SK-N-SH (cell line): Measurements from ENCODE around the gene PPM1N. TPM values are rescaled to one million over a fixed set of nuclear protein-coding genes. Genes with fewer than 3 reads are reported as not detected.

ENCODE experiments used
- CTCF ChIA-PET: fragments of 300-600, 350-600 bp; formaldehyde crosslinking; extraction: SDS; loops from one replicate; lab custom pipeline; 2021; lab: Yijun Ruan, JAX
- POLR2A ChIA-PET: fragments of 350-600 bp; sonication (Branson Sonifier 250); formaldehyde crosslinking; extraction: SDS; loops from one replicate; lab custom pipeline; 2020; ENCODE audit warnings: antibody characterized with exemption, inconsistent platforms; lab: Yijun Ruan, JAX
- DNase-seq: peaks from one replicate; pipeline ENCODE4 v3.0.0; 2012
- H2AFZ ChIP-seq: fragments of 200-600 bp; sonication (generic); 2 replicates; pipeline ENCODE4 v1.8.1; 2016; ENCODE audit warnings: antibody characterized with exemption, mild to moderate bottlenecking, low read depth
- H3F3A ChIP-seq: fragments of 200-600 bp; sonication (generic); replicated peaks from 2 replicates; pipeline ENCODE3; 2016; ENCODE audit warnings: antibody characterized with exemption, mild to moderate bottlenecking; ENCODE audit not compliant: insufficient read depth
- H3K27ac ChIP-seq, 2 experiments: fragments of 200-500 bp in 1 of 2; fragments of 200-600 bp in 1 of 2; sonication (Bioruptor generic) in 1 of 2; sonication (generic), shearing (Covaris generic) in 1 of 2; 2 replicates each; pipeline versions ENCODE4 v1.5.1 to v1.6.1; 2014 to 2016; ENCODE audit warnings: low read depth in 2 of 2, inconsistent platforms in 1 of 2, low read length in 1 of 2, mild to moderate bottlenecking in 1 of 2, mixed read lengths in 1 of 2
- H3K27me3 ChIP-seq: fragments of 200-600 bp; sonication (generic), shearing (Covaris generic); 2 replicates; pipeline ENCODE4 v1.6.1; 2016; ENCODE audit warnings: mixed run types; ENCODE audit not compliant: insufficient read depth
- H3K36me3 ChIP-seq, 2 experiments: fragments of 200-500 bp in 1 of 2; fragments of 200-600 bp in 1 of 2; sonication (Bioruptor generic) in 1 of 2; sonication (generic) in 1 of 2; replicated peaks in 1 of 2; 2 replicates each; pipeline versions ENCODE3 to v1.5.1; 2014 to 2016; ENCODE audit warnings: low read length in 1 of 2, mild to moderate bottlenecking in 1 of 2; ENCODE audit not compliant: insufficient read depth in 2 of 2, control insufficient read depth in 1 of 2
- H3K4me1 ChIP-seq, 2 experiments: fragments of 200-500 bp in 1 of 2; fragments of 200-600 bp in 1 of 2; sonication (Bioruptor generic) in 1 of 2; sonication (generic), shearing (Covaris generic) in 1 of 2; 2 replicates each; pipeline versions ENCODE4 v1.5.1 to v1.6.1; 2014 to 2016; ENCODE audit warnings: low read depth in 1 of 2, low read length in 1 of 2, mixed run types in 1 of 2; ENCODE audit not compliant: insufficient read depth in 2 of 2, control insufficient read depth in 1 of 2
- H3K4me2 ChIP-seq: fragments of 200-600 bp; sonication (generic), shearing (Covaris generic); 2 replicates; pipeline ENCODE4 v1.6.1; 2017; ENCODE audit warnings: mixed run types
- H3K4me3 ChIP-seq, 2 experiments: fragments of 200-500 bp in 1 of 2; fragments of 200-600 bp in 1 of 2; sonication (Bioruptor generic) in 1 of 2; sonication (generic), shearing (Covaris generic) in 1 of 2; 2 replicates each; pipeline versions ENCODE4 v1.5.1 to v1.8.1; 2014 to 2016; ENCODE audit warnings: low read depth in 2 of 2, inconsistent platforms in 1 of 2, low read length in 1 of 2, mild to moderate bottlenecking in 1 of 2, mixed read lengths in 1 of 2, moderate library complexity in 1 of 2
- H3K79me2 ChIP-seq: fragments of 200-600 bp; sonication (generic); 2 replicates; pipeline ENCODE4 v1.8.1; 2017; ENCODE audit warnings: mild to moderate bottlenecking; ENCODE audit not compliant: insufficient read depth
- H3K9ac ChIP-seq: fragments of 200-600 bp; sonication (generic); 2 replicates; pipeline ENCODE4 v1.6.1; 2017; ENCODE audit warnings: mixed run types
- H3K9me2 ChIP-seq: fragments of 200-600 bp; sonication (generic); 2 replicates; pipeline ENCODE4 v1.6.1; 2017; ENCODE audit warnings: mixed run types
- H3K9me3 ChIP-seq: fragments of 200-600 bp; sonication (generic); 2 replicates; pipeline ENCODE4 v1.6.1; 2017; ENCODE audit warnings: mixed run types, mild to moderate bottlenecking, moderate library complexity
- H4K20me1 ChIP-seq: fragments of 200-600 bp; sonication (generic); 2 replicates; pipeline ENCODE4 v1.6.1; 2017; ENCODE audit warnings: mild to moderate bottlenecking, mixed run types; ENCODE audit not compliant: insufficient read depth
- CHD2 ChIP-seq: fragments of 150-350 bp; IDR thresholded peaks from 2 replicates; pipeline ENCODE4 v1.6.1; 2018; ENCODE audit warnings: low read length; ENCODE audit not compliant: partially characterized antibody
- CTCF ChIP-seq: fragments of 200-600 bp; sonication (generic); IDR thresholded peaks from 2 replicates; pipeline ENCODE4 v1.6.1; 2017; ENCODE audit warnings: antibody characterized with exemption, mild to moderate bottlenecking, moderate library complexity
- ELF1 ChIP-seq: IDR thresholded peaks from 2 replicates; pipeline ENCODE4 v1.4.0; 2012
- EP300 ChIP-seq, 2 experiments: IDR thresholded peaks; 2 replicates each; pipeline versions ENCODE4 v1.4.0 to v1.6.1; 2012; ENCODE audit warnings: borderline replicate concordance in 1 of 2, low read depth in 1 of 2, low read length in 1 of 2
- EZH2phosphoT487 ChIP-seq: fragments of 200-600 bp; sonication (generic); IDR thresholded peaks from 2 replicates; pipeline ENCODE4 v1.6.1; 2017; ENCODE audit warnings: low read depth, mixed run types, mild to moderate bottlenecking, antibody characterized with exemption, moderate library complexity, borderline replicate concordance
- FOXM1 ChIP-seq: IDR thresholded peaks from 2 replicates; pipeline ENCODE4 v1.4.0; 2012; ENCODE audit warnings: low read depth, mild to moderate bottlenecking
- GABPA ChIP-seq: IDR thresholded peaks from 2 replicates; pipeline ENCODE4 v1.4.0; 2012; ENCODE audit warnings: low read depth, mild to moderate bottlenecking
- GATA2 ChIP-seq: sonication (generic); formaldehyde crosslinking; IDR thresholded peaks from 2 replicates; pipeline ENCODE4 v1.5.0; 2020; ENCODE audit warnings: mild to moderate bottlenecking, missing genetic modification reagents
- JUND ChIP-seq: IDR thresholded peaks from 2 replicates; pipeline ENCODE4 v1.4.0; 2012
- MAX ChIP-seq: IDR thresholded peaks from 2 replicates; pipeline ENCODE4 v1.4.0; 2012; ENCODE audit warnings: low read depth
- NRF1 ChIP-seq: IDR thresholded peaks from 2 replicates; pipeline ENCODE4 v1.6.1; 2012; ENCODE audit warnings: low read depth, mild to moderate bottlenecking, low read length
- POLR2AphosphoS5 ChIP-seq: IDR thresholded peaks from 2 replicates; pipeline ENCODE4 v1.6.1; 2012; ENCODE audit warnings: low read depth, low read length
- REST ChIP-seq: IDR thresholded peaks from 2 replicates; pipeline ENCODE4 v1.6.1; 2012; ENCODE audit warnings: mild to moderate bottlenecking, low read depth, low read length, moderate library complexity
- RXRA ChIP-seq: IDR thresholded peaks from 2 replicates; pipeline ENCODE4 v1.4.0; 2012; ENCODE audit warnings: low read depth, mild to moderate bottlenecking, borderline replicate concordance
- SIN3A ChIP-seq: IDR thresholded peaks from 2 replicates; pipeline ENCODE4 v1.6.1; 2012; ENCODE audit warnings: low read depth, mild to moderate bottlenecking, low read length, moderate library complexity, borderline replicate concordance
- TAF1 ChIP-seq: IDR thresholded peaks from 2 replicates; pipeline ENCODE4 v1.6.1; 2012; ENCODE audit warnings: low read depth, mild to moderate bottlenecking, low read length, moderate library complexity, borderline replicate concordance
- TCF12 ChIP-seq: IDR thresholded peaks from 2 replicates; pipeline ENCODE4 v1.4.0; 2012
- USF1 ChIP-seq: IDR thresholded peaks from 2 replicates; pipeline ENCODE4 v1.4.0; 2012; ENCODE audit warnings: low read depth, borderline replicate concordance
- USF2 ChIP-seq: fragments of 150-350 bp; IDR thresholded peaks from 2 replicates; pipeline ENCODE4 v1.6.1; 2017; ENCODE audit warnings: antibody characterized with exemption, low read length, low read depth, borderline replicate concordance
- ZBTB33 ChIP-seq: IDR thresholded peaks from 2 replicates; pipeline ENCODE4 v1.4.0; 2012; ENCODE audit warnings: low read depth, borderline replicate concordance
- WGBS: methylation state at CpG from one replicate; pipeline ENCODE4 v1.1.6; 2017; ENCODE audit warnings: low lambda C conversion rate; 5-methylcytosine and 5-hydroxymethylcytosine counted together
- polyA plus RNA-seq, 3 experiments: library from polyadenylated mRNA; depleted of rRNA; stranded (reverse); fragments of >200 nt; gene quantifications; 2 replicates each; pipeline ENCODE4 v1.2.3, GENCODE V29; 2012

PPM1N gene
- polyA plus RNA-seq, 1 of the 3 experiments (the other 2 are of a cell fraction), result 10.3 TPM

- H3K27ac ChIP-seq, result peak overlapping the region in 1 of 2 experiments; percentile 95; a peak in 3 of 4 replicates
- H3K4me1 ChIP-seq, result peaks cover 0 to 19% of the 10 kb centered on the region in 2 experiments; a peak in 1 of 4 replicates
Observed at GRCh38 chr19:45467115-45467455, 31.2 kb upstream of the PPM1N start.

More at GRCh38 chr19:45467115-45467455, 31.2 kb upstream of the PPM1N start:
- Histone ChIP-seq H3K36me3 (no peaks in the 10 kb centered on the region), H4K20me1 (peaks cover 38% of the 10 kb centered on the region; the same call in 1 of the 2 replicates), H2AFZ (peak overlapping the region; percentile 57; the same call in 1 of the 2 replicates), H3K9ac (peak overlapping the region; percentile 97), H3K9me2 (no peaks in the 10 kb centered on the region), H3K9me3 (no peaks in the 10 kb centered on the region), H3K27me3 (no peaks in the 10 kb centered on the region; the same call in 1 of the 2 replicates), H3K4me2 (peak overlapping the region; percentile 99)
- POLR2A ChIA-PET, result interaction anchor here (0.5 to 1.4 kb wide), 7 partner anchors 12 to 179 kb away, joined by 3 to 6 read pairs (median 3); no protein-coding TSS in a partner anchor
- 3% methylated on average over 11 of the region's 11 CpGs for WGBS
- TF ChIP-seq FOXM1 (no peak), TCF12 (no peak), ELF1 (no peak), GABPA (no peak), JUND (no peak), USF2 (no peak), NRF1 (no peak), POLR2AphosphoS5 (no peak), CHD2 (no peak), REST (no peak), USF1 (no peak), GATA2 (CRISPR knock-in tag) (no peak), TAF1 (no peak), MAX (no peak), RXRA (no peak), CTCF (no peak; the same call in 1 of the 2 replicates), SIN3A (no peak), EP300 (IDR thresholded peaks at IDR 0.05; ENCODE audit: borderline replicate concordance in 1 of 2, low read depth in 1 of 2, low read length in 1 of 2) (no peak), ZBTB33 (no peak), EZH2phosphoT487 (no peak)
- TF ChIP-seq, all 33 proteins: peak for 0
- CTCF ChIA-PET, result interaction anchor here (0.8 to 27.6 kb wide), 6 partner anchors 12 to 167 kb away, joined by 3 to 870 read pairs (median 4); no protein-coding TSS in a partner anchor
- Histone ChIP-seq H3F3A (peaks cover 11% of the 10 kb centered on the region), H3K79me2 (no peaks in the 10 kb centered on the region), H3K4me3 (peak overlapping the region; percentile 56 to 84)
- no peak for DNase-seq
